KOPT-K1 (cell line): Measurements from ENCODE around the gene CHST9.

ENCODE experiments used
- H3K27ac ChIP-seq: fragments of 200-600 bp; sonication (generic); 2 replicates; pipeline ENCODE4 v1.5.1; 2016; ENCODE audit warnings: antibody characterized with exemption, mild to moderate bottlenecking, low read depth, low read length; ENCODE audit not compliant: poor library complexity, severe bottlenecking
- H3K36me3 ChIP-seq: fragments of 200-600 bp; sonication (generic); 2 replicates; pipeline ENCODE4 v1.5.1; 2017; ENCODE audit warnings: antibody characterized with exemption, mild to moderate bottlenecking, low read length, moderate library complexity; ENCODE audit not compliant: insufficient read depth
- H3K9me3 ChIP-seq: fragments of 200-600 bp; sonication (generic); 2 replicates; pipeline ENCODE4 v1.5.1; 2017; ENCODE audit warnings: antibody characterized with exemption, low read length, mild to moderate bottlenecking; ENCODE audit not compliant: insufficient read depth, poor library complexity, severe bottlenecking

Gene CHST9

DNA sequence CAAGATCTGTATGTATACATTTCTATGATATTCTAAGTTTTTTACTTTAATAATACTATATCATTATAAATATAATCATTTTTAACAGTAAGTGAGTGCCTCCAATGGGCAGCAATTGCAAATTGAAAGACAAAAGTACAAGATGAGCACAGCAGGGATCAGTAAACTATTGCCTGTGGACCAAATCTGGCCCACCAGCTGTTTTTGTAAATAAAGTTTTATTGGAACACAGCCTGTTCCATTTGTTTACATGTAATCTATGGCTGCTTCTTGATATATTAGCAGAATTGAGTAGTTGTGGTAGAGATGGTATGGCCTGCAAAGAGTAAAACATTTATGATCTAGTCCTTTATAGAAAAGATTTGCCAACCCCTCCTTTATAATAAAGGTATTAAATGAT, 43.2 kb downstream of the CHST9 start:
- no peak overlapping the region for H3K27ac ChIP-seq
- no peaks in the 10 kb centered on the region for H3K9me3 ChIP-seq
- H3K36me3 ChIP-seq: no peaks in the 10 kb centered on the region

DNA sequence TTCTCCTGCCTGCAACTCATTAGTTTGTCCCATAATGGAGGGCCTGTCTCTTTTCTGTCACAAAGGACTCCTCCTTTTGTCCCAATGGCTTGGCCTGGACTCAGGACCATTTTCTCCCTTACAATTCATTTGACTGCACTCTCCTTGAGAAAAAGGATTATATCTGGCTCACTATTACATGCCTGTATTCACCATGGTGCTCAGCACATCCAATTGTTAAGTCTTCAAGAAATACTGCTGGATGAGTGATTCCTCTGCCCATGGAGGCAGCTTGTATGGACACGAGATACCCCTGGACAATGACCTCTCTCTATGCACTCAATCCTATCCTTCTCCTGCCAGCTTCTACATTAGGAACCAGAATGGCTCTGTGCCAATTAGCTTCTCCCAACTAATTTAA, 47.0 kb downstream of the CHST9 start:
- no peaks in the 10 kb centered on the region for H3K36me3 ChIP-seq
- no peaks in the 10 kb centered on the region for H3K9me3 ChIP-seq
- no peak overlapping the region for H3K27ac ChIP-seq

DNA sequence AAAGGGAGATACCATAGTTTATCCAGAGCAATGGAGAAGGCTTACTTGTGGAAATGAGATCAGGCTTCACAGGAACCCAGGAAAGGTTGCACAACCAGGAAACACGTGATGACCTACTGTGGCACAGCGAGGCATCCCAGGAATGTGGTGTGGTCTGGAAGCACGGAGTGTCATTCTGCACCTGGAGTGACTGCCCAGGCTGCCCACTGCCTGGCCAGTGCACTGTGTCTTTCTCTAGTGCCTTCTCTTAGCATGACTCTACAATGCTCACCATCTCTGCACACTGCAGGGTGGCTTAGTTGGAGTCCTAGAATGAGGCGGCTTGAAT, 48.9 kb downstream of the CHST9 start:
- H3K36me3 ChIP-seq: no peaks in the 10 kb centered on the region
- no peak overlapping the region for H3K27ac ChIP-seq
- H3K9me3 ChIP-seq: no peaks in the 10 kb centered on the region

DNA sequence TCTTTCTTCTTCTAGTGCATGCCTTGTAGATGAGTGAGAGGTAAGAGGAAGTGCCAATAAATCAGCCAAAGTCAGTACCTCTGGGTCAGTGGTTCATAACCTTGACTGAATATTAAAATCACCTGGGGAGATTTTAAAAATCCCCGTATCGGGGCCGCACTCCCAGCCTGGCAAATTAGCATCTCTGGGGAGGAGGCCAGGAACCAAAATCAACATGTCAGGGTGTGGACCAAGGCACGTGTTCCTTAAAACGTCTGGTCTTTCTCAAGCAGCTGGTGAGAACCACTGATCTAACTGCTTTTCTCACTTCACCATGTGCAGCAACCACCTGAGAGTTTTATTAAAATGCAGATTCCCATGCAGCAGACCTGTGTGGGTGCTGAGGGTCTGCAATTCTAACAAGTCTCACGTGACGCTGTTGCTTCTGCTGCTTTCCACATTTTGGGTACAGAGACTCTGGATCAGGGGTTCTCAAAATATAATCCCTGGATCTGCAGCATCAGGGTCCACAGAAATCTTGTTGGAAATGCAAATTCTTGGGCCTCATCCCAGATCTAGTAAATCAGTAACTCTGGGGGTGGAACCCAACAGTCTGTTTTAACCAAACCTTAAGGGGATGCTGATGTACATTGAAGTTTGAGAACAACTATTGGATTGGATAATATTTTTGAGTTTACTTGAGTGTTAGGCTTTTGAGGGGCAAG, 49.5 kb downstream of the CHST9 start:
- Histone ChIP-seq H3K27ac (no peak overlapping the region), H3K9me3 (no peaks in the 10 kb centered on the region)

DNA sequence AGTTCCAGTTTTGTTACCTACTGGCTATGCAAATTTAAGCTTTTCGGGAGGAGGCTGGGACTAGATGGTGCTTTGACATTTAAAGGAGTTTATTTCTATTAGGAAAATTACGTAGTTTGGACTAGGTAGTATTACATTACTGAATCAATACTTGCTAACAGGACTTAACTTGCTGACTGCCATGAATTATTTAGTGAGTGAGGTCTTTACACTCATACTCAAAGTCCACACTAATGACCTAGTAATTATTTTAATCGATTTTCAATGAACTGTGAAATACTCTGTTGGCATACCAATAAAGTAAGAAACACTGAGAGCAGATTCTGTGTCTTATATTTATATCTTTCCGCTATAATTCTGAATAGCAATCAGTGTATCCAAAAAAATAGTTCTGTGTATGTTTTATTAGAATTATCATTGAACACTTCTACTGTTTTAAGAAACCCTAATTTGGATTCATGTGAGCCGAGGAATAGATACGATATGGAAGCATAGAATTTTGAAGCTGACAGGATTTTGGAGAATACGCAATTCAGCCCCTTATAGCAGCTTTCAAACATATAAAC, 55.0 kb downstream of the CHST9 start:
- Histone ChIP-seq H3K27ac (no peak overlapping the region), H3K9me3 (no peaks in the 10 kb centered on the region), H3K36me3 (no peaks in the 10 kb centered on the region)

More for the DNA sequence above, 49.5 kb downstream of the CHST9 start:
- no peaks in the 10 kb centered on the region for H3K36me3 ChIP-seq

DNA sequence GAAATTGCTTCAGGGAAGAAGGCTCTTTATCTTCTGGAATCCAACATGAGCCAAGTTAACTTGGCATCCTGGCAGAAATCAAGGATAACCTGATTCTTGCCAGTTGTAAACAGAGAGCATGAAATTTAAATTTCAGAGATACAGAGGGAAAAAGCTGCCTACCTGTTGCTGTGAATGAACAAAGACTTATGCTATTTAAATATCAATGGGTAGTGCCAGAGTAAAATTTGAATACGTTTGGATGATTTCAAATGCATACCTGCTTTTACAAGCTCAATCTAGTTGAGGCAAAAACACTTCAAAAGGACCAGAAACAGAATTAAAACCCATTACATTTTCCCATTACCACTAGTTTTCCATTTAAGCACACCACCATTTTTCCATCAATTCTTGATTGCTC, 60.9 kb downstream of the CHST9 start:
- Histone ChIP-seq H3K9me3 (no peaks in the 10 kb centered on the region), H3K36me3 (no peaks in the 10 kb centered on the region), H3K27ac (no peak overlapping the region)

DNA sequence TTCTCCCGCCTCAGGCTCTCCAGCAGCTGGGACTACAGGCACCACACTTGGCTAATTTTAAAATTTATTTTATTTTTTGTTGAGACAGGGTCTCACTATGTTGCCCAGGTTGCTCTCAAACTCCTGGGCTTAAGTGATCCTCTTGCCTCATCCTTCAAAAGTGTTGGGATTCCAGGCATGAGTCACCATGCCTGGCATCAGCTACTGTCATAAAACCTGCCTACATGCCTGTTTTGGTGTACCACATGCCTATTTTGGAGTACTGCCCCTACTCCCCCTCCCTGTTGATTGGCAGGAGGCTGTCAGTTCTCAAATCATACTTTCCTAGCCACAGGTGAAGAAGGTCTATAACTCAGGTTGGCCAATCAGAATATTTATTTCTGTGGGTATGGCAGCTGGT, 64.0 kb downstream of the CHST9 start:
- no peaks in the 10 kb centered on the region for H3K36me3 ChIP-seq
- H3K27ac ChIP-seq: no peak overlapping the region

DNA sequence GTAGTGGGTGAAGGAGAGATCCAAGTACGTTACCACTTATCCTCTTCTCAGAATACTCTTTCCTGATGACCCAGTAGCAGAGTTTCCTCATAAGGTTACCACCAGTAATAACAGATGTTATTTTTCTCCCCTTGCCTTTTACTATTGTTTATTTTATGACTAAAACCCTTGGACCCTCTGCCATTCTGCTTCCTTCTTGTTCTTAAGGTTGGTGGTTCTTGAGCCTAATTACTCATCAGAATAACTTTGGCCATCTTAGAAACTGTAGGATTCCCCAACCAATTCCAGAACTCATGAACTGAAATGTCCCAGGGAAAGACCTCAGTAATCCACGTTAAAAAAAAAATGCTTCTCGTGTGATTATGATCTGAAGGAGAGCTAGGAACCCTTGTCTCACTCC, 64.9 kb downstream of the CHST9 start:
- Histone ChIP-seq H3K27ac (no peak overlapping the region), H3K36me3 (no peaks in the 10 kb centered on the region), H3K9me3 (no peaks in the 10 kb centered on the region)

More for the DNA sequence above, 64.0 kb downstream of the CHST9 start:
- no peaks in the 10 kb centered on the region for H3K9me3 ChIP-seq

DNA sequence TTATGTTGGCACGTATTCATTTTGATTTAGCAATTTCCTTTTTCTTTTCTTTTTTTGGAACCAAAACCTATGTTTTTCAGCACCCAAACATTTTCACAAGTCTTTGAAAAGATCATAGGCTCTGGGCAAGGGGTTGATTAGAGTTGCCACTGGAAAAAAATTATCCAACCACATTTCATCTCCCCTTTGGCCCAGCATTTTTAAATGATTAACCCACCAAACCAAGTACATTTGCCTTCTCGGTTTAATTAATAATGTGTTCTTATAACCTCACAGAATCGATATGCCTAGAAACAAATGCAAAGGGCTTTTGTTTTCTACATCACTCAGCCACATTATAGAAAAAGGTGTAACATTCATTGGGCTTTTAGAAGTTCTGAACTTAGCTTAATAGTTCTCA, 66.1 kb downstream of the CHST9 start:
- Histone ChIP-seq H3K27ac (no peak overlapping the region), H3K9me3 (no peaks in the 10 kb centered on the region), H3K36me3 (no peaks in the 10 kb centered on the region)

DNA sequence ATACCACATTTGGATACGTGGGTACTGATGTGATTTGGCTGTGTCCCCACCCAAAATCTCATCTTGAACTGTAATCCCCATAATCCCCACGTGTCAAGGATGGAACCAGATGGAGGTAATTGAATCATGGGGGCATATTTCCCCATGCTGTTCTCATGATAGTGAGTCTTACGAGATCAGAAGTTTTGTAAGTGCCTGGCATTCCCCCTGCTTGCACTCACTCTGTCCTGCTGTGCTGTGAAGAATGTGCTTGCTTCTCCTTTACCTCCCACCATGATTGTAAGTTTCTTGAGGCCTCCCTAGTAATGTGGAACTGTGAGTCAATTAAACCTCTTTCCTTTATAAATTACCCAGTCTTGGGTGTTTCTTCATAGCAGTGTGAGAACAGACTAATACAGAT, 70.3 kb downstream of the CHST9 start:
- no peak overlapping the region for H3K27ac ChIP-seq
- H3K9me3 ChIP-seq: no peaks in the 10 kb centered on the region
- no peaks in the 10 kb centered on the region for H3K36me3 ChIP-seq

DNA sequence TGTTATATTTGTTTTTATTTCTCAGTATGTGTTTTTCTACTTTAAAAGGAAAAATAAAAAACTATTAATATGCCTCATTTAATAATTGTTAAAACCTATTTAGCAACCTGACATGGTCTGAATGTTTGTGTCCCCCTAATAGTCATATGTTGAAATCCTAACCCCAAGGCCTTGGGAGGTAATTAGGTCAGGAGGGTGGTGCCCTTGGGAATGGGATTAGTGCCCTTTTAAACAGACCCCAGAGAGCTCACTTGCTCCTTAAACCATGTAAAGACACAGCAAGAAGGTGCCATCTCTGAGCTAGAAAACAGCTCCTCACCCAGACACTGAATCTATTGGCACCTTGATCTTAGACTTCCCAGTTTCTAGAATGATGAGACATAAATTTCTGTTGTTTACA, 71.8 kb downstream of the CHST9 start:
- Histone ChIP-seq H3K9me3 (no peaks in the 10 kb centered on the region), H3K36me3 (no peaks in the 10 kb centered on the region), H3K27ac (no peak overlapping the region)

DNA sequence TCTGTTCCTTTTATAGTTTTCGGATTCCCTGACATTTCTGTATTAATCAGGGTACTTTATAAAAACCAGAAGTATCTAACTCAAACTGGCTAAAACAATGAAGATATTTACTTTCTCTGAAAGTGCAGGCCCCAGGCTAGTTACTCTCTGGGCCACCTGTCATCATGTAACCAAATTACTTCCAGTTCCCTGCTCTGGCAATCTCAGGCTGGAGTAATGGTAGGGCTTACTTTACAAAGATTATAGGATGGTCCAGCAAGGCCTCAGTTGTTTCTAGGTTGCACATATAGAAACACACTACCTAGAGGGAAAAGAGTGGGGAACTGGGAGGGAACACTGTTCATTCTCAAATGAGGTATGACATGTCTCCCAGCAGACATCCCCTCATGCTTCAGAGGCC, 74.8 kb downstream of the CHST9 start:
- Histone ChIP-seq H3K36me3 (no peaks in the 10 kb centered on the region), H3K27ac (no peak overlapping the region), H3K9me3 (no peaks in the 10 kb centered on the region)

DNA sequence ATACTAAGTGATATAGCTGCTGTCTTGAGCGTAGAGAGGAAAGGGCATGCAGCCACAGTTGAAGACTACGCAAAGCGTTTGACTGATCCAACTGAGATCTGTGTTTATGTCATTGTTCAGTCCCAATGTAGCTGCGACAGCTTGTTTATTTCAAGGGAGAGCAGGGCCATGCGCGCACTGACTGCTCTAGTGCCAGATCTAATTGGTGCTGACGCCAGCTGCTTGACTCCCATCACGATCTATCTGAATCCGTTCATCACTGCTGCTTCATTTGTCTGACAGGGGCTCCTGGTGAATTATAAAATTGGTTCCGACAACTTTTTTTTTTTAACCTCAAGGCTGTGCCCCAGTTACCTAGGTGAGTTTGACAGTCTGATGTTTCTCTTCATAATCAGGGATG, 75.7 kb downstream of the CHST9 start:
- Histone ChIP-seq H3K27ac (no peak overlapping the region), H3K9me3 (no peaks in the 10 kb centered on the region), H3K36me3 (no peaks in the 10 kb centered on the region)

DNA sequence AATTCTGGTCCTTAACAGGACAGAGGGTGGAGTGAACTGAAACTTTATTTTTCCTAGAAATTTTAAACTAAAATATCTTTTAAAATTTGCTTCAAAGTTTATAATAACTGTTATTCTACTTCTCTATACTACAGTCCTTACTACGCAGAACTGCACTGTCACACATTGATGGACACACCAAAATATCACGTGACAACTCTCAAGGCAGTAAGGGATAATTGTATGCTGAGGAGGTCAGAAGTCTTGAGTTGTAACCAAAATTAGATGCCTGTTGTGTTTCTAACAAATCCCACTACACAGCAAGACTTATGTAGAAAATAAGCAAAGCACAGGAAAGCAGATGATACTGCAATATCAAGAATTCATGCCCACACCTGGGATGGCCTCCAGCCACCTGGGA, 76.3 kb downstream of the CHST9 start:
- Histone ChIP-seq H3K36me3 (no peaks in the 10 kb centered on the region), H3K9me3 (no peaks in the 10 kb centered on the region), H3K27ac (no peak overlapping the region)

DNA sequence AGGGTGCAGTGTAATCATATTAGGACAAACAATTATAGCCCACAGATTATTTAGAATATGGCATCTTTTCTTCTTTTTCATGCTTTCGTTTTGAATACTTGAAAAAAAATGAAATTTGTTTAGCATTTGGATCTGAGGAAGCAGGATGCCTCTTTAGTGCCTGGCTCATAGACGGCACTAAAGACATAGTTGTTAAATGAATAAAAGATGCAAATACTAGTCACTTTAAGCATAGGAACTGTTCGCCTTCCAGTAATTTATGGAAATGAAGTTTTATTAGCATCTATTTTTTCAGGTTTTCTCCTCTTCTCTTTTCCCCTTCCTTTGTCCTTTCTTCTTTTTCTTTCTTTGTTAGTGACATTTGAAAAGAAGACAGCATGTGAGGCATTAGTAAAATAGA, 80.4 kb downstream of the CHST9 start:
- no peaks in the 10 kb centered on the region for H3K36me3 ChIP-seq
- no peaks in the 10 kb centered on the region for H3K9me3 ChIP-seq

DNA sequence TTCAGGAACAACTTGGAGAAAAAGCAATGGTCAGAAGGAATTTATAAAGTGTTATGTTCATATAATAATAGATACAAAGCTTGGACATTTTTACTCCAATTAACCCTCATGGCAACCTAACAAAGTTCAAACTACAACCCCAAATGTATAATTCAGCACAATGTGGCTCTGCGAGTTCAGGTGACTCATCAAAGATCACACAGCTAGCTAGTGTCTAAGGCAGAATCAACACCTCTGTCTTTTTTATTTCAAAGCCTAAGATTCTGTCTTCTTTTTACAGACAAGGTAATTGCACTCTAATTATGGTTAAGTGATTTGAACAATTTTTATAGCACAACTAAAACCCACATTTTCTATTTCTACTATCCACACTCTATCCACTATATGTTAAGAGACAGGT, 90.5 kb downstream of the CHST9 start:
- H3K36me3 ChIP-seq: no peaks in the 10 kb centered on the region
- H3K9me3 ChIP-seq: no peaks in the 10 kb centered on the region
- no peak overlapping the region for H3K27ac ChIP-seq

More for the DNA sequence above, 80.4 kb downstream of the CHST9 start:
- no peak overlapping the region for H3K27ac ChIP-seq
